WERI-Rb-1 (cell line): ENCODE measurements around the gene TEAD1.

Experiments used
- DNase-seq: peaks from one replicate; pipeline ENCODE4 v3.0.0-alpha.2; 2020
- H3K27ac ChIP-seq: fragments of 250-450 bp; sonication (Bioruptor Pico); 2 replicates; pipeline ENCODE4 v1.5.1; 2020; ENCODE audit warnings: mild to moderate bottlenecking, moderate library complexity
- H3K27me3 ChIP-seq: fragments of 250-450 bp; sonication (Bioruptor Pico); 2 replicates; pipeline ENCODE4 v1.5.1; 2021; ENCODE audit warnings: mild to moderate bottlenecking, low read depth, moderate library complexity; ENCODE audit not compliant: insufficient read depth, severe bottlenecking
- H3K36me3 ChIP-seq: fragments of 250-450 bp; sonication (Bioruptor Pico); 2 replicates; pipeline ENCODE4 v1.5.1; 2020; ENCODE audit warnings: mild to moderate bottlenecking, moderate library complexity
- H3K4me3 ChIP-seq: 2 replicates; pipeline ENCODE4 v1.5.1; 2011; ENCODE audit warnings: low read depth, mild to moderate bottlenecking, control low read depth, low read length
- H3K9me3 ChIP-seq: fragments of 250-450 bp; sonication (Bioruptor Pico); 2 replicates; pipeline ENCODE4 v1.5.1; 2021; ENCODE audit warnings: mild to moderate bottlenecking, moderate library complexity; ENCODE audit not compliant: severe bottlenecking
- CTCF ChIP-seq: IDR thresholded peaks from 2 replicates; pipeline ENCODE4 v1.5.1; 2011; ENCODE audit warnings: low read depth, mild to moderate bottlenecking, control low read depth, inconsistent platforms, low read length

The TEAD1 gene

DNA sequence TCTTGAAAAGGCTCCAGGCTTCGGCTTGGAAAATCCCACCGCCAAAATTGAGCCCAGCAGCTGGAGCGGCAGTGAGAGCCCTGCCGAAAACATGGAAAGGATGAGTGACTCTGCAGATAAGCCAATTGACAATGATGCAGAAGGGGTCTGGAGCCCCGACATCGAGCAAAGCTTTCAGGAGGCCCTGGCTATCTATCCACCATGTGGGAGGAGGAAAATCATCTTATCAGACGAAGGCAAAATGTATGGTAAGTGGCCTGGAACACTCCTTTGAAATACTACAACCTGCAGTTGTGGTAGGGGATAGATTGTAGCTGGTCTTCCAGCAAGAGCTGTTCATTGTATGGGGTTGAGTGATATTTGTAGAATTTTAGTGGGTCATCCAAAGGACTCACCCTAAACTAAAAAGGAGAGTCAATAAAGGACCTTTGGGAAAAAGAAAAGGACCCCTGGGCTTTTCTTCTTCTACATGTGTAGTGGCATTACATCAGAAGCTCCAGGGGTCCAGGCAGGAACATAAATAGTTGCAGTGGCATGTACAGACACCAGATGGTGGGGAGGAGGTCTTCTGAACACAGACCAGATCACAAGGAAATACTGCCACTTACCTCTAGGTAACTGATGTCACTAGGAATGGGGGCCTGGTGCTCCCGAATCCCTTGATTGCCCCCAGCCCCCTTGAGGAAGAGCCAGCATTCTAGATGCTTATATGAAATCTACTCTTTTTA lies 90.1 kb downstream of the TEAD1 start:
- Histone ChIP-seq H3K27ac (peak overlapping the region; percentile 19), H3K36me3 (peaks cover 33% of the 10 kb centered on the region), H3K27me3 (no peaks in the 10 kb centered on the region), H3K4me3 (no peak overlapping the region), H3K9me3 (no peaks in the 10 kb centered on the region)
- peak; percentile 44 for DNase-seq
- TF ChIP-seq CTCF: no peak

GRCh38 chr11:12765428-12765827 lies 91.2 kb downstream of the TEAD1 start:
- Histone ChIP-seq H3K27me3 (no peaks in the 10 kb centered on the region), H3K27ac (peak overlapping the region; percentile 43; the same call in 1 of the 2 replicates), H3K36me3 (peaks cover 37% of the 10 kb centered on the region), H3K4me3 (no peak overlapping the region), H3K9me3 (no peaks in the 10 kb centered on the region)
- no peak for TF ChIP-seq CTCF
- peak; percentile 31 for DNase-seq

GRCh38 chr11:12767027-12767426 lies 92.8 kb downstream of the TEAD1 start:
- H3K27me3 ChIP-seq: no peaks in the 10 kb centered on the region
- no peak overlapping the region for H3K27ac ChIP-seq
- H3K36me3 ChIP-seq: peaks cover 37% of the 10 kb centered on the region
- TF ChIP-seq CTCF: no peak
- H3K9me3 ChIP-seq: no peaks in the 10 kb centered on the region
- no peak overlapping the region for H3K4me3 ChIP-seq
- DNase-seq: no peak

- no peak for TF ChIP-seq CTCF
- Histone ChIP-seq H3K4me3 (no peak overlapping the region), H3K9me3 (no peaks in the 10 kb centered on the region), H3K27ac (no peak overlapping the region), H3K36me3 (peaks cover 37% of the 10 kb centered on the region), H3K27me3 (no peaks in the 10 kb centered on the region)
- no peak for DNase-seq
Measured at GRCh38 chr11:12767577-12767976, 93.4 kb downstream of the TEAD1 start.

- no peak overlapping the region for H3K27ac ChIP-seq
- peaks cover 36% of the 10 kb centered on the region for H3K36me3 ChIP-seq
- H3K9me3 ChIP-seq: no peaks in the 10 kb centered on the region
- H3K4me3 ChIP-seq: no peak overlapping the region
- TF ChIP-seq CTCF: no peak
- H3K27me3 ChIP-seq: no peaks in the 10 kb centered on the region
- no peak for DNase-seq
Measured at GRCh38 chr11:12768726-12769673, 94.8 kb downstream of the TEAD1 start.
